Lung (tissue), 12 donors: ENCODE results near the gene DBX2. TPM values are rescaled to one million over a fixed set of nuclear protein-coding genes. Genes with fewer than 3 reads are reported as not detected.

ENCODE experiments used
- ATAC-seq: fragments of 200-7000 bp; cut with Tn5 transposase; one replicate; pipeline ENCODE4 v1.9.1; 2020; ENCODE audit warnings: moderate number of reproducible peaks; ENCODE audit not compliant: insufficient read depth, low FRiP score
- DNase-seq, 3 donors: peaks; one replicate each; pipeline ENCODE4 v3.0.0-alpha.2; 2013 to 2017
- H3K27ac ChIP-seq, 2 donors: one replicate each; pipeline ENCODE4 v1.5.1; 2013; ENCODE audit warnings: mild to moderate bottlenecking in 2 of 2, moderate library complexity in 2 of 2, control low read depth in 1 of 2, inconsistent platforms in 1 of 2, low read depth in 1 of 2, low read length in 1 of 2
- H3K27me3 ChIP-seq, 3 donors: one replicate each; pipeline ENCODE4 v1.5.1; 2013; ENCODE audit warnings: low read length in 2 of 3; ENCODE audit not compliant: control insufficient read depth in 3 of 3, insufficient read depth in 3 of 3
- H3K36me3 ChIP-seq, 4 donors: one replicate each; pipeline ENCODE4 v1.5.1; 2013; ENCODE audit warnings: low read length in 4 of 4, mild to moderate bottlenecking in 1 of 4, moderate library complexity in 1 of 4; ENCODE audit not compliant: control insufficient read depth in 4 of 4, insufficient read depth in 4 of 4
- H3K4me1 ChIP-seq, 5 donors: one replicate each; pipeline ENCODE4 v1.5.1; 2013; ENCODE audit warnings: low read length in 5 of 5, mild to moderate bottlenecking in 2 of 5, moderate library complexity in 1 of 5; ENCODE audit not compliant: control insufficient read depth in 5 of 5, insufficient read depth in 5 of 5
- H3K4me3 ChIP-seq: one replicate; pipeline ENCODE4 v1.5.1; 2013; ENCODE audit warnings: mild to moderate bottlenecking, control low read depth, moderate library complexity
- H3K9ac ChIP-seq, 2 donors: one replicate each; pipeline ENCODE4 v1.5.1; 2013; ENCODE audit warnings: low read length in 2 of 2, control low read depth in 1 of 2; ENCODE audit not compliant: insufficient read depth in 1 of 2
- H3K9me3 ChIP-seq, 4 donors: one replicate each; pipeline ENCODE4 v1.5.1; 2013; ENCODE audit warnings: low read length in 3 of 4, mild to moderate bottlenecking in 1 of 4, moderate library complexity in 1 of 4; ENCODE audit not compliant: control insufficient read depth in 4 of 4, insufficient read depth in 3 of 4
- CTCF ChIP-seq: IDR thresholded peaks from 2 replicates; pipeline ENCODE4 v1.5.1; 2012; ENCODE audit warnings: mild to moderate bottlenecking; ENCODE audit errors: control extremely low read depth, extremely low read depth
- WGBS, 2 donors: extraction: QIAGEN DNeasy Blood & Tissue Kit; methylation state at CpG; one replicate each; pipeline ENCODE4 v1.1.7; 2013; 5-methylcytosine and 5-hydroxymethylcytosine counted together
- polyA plus RNA-seq, 2 donors: library from polyadenylated mRNA; stranded (reverse); fragments of 200-250 nt; gene quantifications; one replicate each; pipeline ENCODE4 v1.2.1, GENCODE V29; 2013
- total RNA-seq, 2 donors: library from RNA; depleted of rRNA in 1 of 2; stranded (reverse); fragments of >200 nt in 1 of 2; gene quantifications; one replicate each; pipeline ENCODE4 v1.2.1, GENCODE V29; 2014 to 2021
- donor health status: control.
- donor health status: control.
- donor health status: Bipolar disorder and iron deficiency.
- donor health status: healthy.
- donor health status: DM: yes; HTN: yes; CAD: no.

DBX2 gene
- total and polyA plus RNA-seq, 4 donors, result 0.01 TPM; not detected in 3

- Histone ChIP-seq H3K36me3 (no peaks in the 10 kb centered on the region), H3K4me1 (no peaks in the 10 kb centered on the region), H3K9ac (no peak overlapping the region), H3K4me3 (no peak overlapping the region), H3K27me3 (no peaks in the 10 kb centered on the region), H3K9me3 (no peaks in the 10 kb centered on the region), H3K27ac (no peak overlapping the region)
- ATAC-seq (no peak), DNase-seq (no peak)
- no peak for TF ChIP-seq CTCF
- 82 to 93% methylated on average over 5 of the region's 5 CpGs for WGBS, 2 donors
Measured at GRCh38 chr12:44979918-44980317, 71.0 kb downstream of the DBX2 start.

GRCh38 chr12:44976246-44976645, 74.7 kb downstream of the DBX2 start:
- no peak for ATAC-seq
- H3K27me3 ChIP-seq, result peaks cover 0 to 2% (median 0%) of the 10 kb centered on the region in 3 donors
- H3K36me3 ChIP-seq, result no peaks in the 10 kb centered on the region
- no peak overlapping the region for H3K9ac ChIP-seq
- no peak for TF ChIP-seq CTCF
- DNase-seq, result no peak
- no peak overlapping the region for H3K27ac ChIP-seq
- no peak overlapping the region for H3K4me3 ChIP-seq
- H3K4me1 ChIP-seq, result no peaks in the 10 kb centered on the region
- H3K9me3 ChIP-seq, result no peaks in the 10 kb centered on the region

- Histone ChIP-seq H3K4me1 (no peaks in the 10 kb centered on the region), H3K27me3 (peaks cover 0 to 2% (median 0%) of the 10 kb centered on the region in 3 donors), H3K36me3 (no peaks in the 10 kb centered on the region), H3K27ac (no peak overlapping the region), H3K4me3 (no peak overlapping the region), H3K9ac (no peak overlapping the region), H3K9me3 (no peaks in the 10 kb centered on the region)
- ATAC-seq (no peak), DNase-seq (peak in 1 of 3 donors; percentile 1)
- no peak for TF ChIP-seq CTCF
- WGBS, 2 donors, result 37 to 65% methylated on average over 2 of the region's 2 CpGs
Measured at GRCh38 chr12:44972746-44973421, 78.0 kb downstream of the DBX2 start.

- Histone ChIP-seq H3K9ac (no peak overlapping the region), H3K36me3 (no peaks in the 10 kb centered on the region), H3K27me3 (peaks cover 0 to 2% (median 0%) of the 10 kb centered on the region in 3 donors), H3K27ac (no peak overlapping the region), H3K4me1 (no peaks in the 10 kb centered on the region), H3K4me3 (no peak overlapping the region), H3K9me3 (no peaks in the 10 kb centered on the region)
- DNase-seq (no peak), ATAC-seq (no peak)
- no peak for TF ChIP-seq CTCF
- 21 to 31% methylated on average over 1 of the region's 1 CpG for WGBS, 2 donors
Measured at GRCh38 chr12:44968965-44969364, 81.9 kb downstream of the DBX2 start.
